ENCODE results near the gene ZNF764. TPM values are rescaled to one million over a fixed set of nuclear protein-coding genes. Genes with fewer than 3 reads are reported as not detected.

The ZNF764 gene
- total RNA-seq, 1 experiment from 2014 or later = 9.1 TPM

- POLR2A ChIA-PET = no interaction called here
- Histone ChIP-seq H3K79me2 (ENCODE audit: insufficient read depth, low read length) (no peaks in the 10 kb centered on the region), H3K4me1 (ENCODE audit: control insufficient read depth in 1 of 2, insufficient read depth in 2 of 2, low read length in 2 of 2) (no peaks in the 10 kb centered on the region), H2AFZ (ENCODE audit: low read depth, low read length, poor library complexity, severe bottlenecking) (no peak overlapping the region), H3K9ac (ENCODE audit: low read length) (no peak overlapping the region), H4K20me1 (ENCODE audit: insufficient read depth) (no peaks in the 10 kb centered on the region), H3K9me2 (ENCODE audit: insufficient read depth) (no peaks in the 10 kb centered on the region), H3K27me3 (ENCODE audit: insufficient read depth, low read length) (no peaks in the 10 kb centered on the region), H3K36me3 (ENCODE audit: control insufficient read depth in 1 of 2, insufficient read depth in 2 of 2, low read length in 2 of 2) (no peaks in the 10 kb centered on the region), H3K4me3 (replicated peaks in 1 of 2; ENCODE audit: low read depth in 1 of 2, low read length in 2 of 2) (no peak overlapping the region), H3K9me3 (ENCODE audit: control insufficient read depth in 1 of 2, insufficient read depth in 1 of 2, low read depth in 1 of 2, low read length in 2 of 2) (no peaks in the 10 kb centered on the region), H3K4me2 (ENCODE audit: low read length) (no peak overlapping the region), H3K27ac (ENCODE audit: low read depth, low read length) (no peak overlapping the region)
- no TSS peak for BruUV-seq (replicated peaks)
- RAD21 ChIA-PET (ENCODE audit: low non-redundant PET in 1 of 2, low total read pairs in 2 of 2, uncharacterized antibody in 2 of 2, unreplicated experiment in 2 of 2) = no interaction called here
- CTCF ChIA-PET = no interaction called here
- ATAC-seq (no peak), DNase-seq (ENCODE audit: low read depth, low spot score) (no peak)
- TF ChIP-seq, protein P1, sequence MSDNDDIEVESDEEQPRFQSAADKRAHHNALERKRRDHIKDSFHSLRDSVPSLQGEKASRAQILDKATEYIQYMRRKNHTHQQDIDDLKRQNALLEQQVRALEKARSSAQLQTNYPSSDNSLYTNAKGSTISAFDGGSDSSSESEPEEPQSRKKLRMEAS (IDR thresholded peaks at IDR 0.05) = no peak
- TF ChIP-seq ZNF274 (IDR thresholded peaks at IDR 0.05; ENCODE audit: low read depth, low read length) (no peak), ZFX (IDR thresholded peaks at IDR 0.05) (no peak), TCF7L2 (IDR thresholded peaks at IDR 0.05; ENCODE audit: borderline replicate concordance, extremely low read depth, insufficient read depth, insufficient read length) (no peak), ZBTB33 (IDR thresholded peaks at IDR 0.05; ENCODE audit: extremely low read depth, insufficient replicate concordance, low read length) (no peak), SP1 (IDR thresholded peaks at IDR 0.05; ENCODE audit: low read depth) (no peak), CEBPB (IDR thresholded peaks at IDR 0.05; ENCODE audit: low read depth) (no peak), EZH2 (IDR thresholded peaks at IDR 0.05) (no peak), EGR1 (IDR thresholded peaks at IDR 0.05; ENCODE audit: low read depth) (no peak)
- TF ChIP-seq, protein P2, sequence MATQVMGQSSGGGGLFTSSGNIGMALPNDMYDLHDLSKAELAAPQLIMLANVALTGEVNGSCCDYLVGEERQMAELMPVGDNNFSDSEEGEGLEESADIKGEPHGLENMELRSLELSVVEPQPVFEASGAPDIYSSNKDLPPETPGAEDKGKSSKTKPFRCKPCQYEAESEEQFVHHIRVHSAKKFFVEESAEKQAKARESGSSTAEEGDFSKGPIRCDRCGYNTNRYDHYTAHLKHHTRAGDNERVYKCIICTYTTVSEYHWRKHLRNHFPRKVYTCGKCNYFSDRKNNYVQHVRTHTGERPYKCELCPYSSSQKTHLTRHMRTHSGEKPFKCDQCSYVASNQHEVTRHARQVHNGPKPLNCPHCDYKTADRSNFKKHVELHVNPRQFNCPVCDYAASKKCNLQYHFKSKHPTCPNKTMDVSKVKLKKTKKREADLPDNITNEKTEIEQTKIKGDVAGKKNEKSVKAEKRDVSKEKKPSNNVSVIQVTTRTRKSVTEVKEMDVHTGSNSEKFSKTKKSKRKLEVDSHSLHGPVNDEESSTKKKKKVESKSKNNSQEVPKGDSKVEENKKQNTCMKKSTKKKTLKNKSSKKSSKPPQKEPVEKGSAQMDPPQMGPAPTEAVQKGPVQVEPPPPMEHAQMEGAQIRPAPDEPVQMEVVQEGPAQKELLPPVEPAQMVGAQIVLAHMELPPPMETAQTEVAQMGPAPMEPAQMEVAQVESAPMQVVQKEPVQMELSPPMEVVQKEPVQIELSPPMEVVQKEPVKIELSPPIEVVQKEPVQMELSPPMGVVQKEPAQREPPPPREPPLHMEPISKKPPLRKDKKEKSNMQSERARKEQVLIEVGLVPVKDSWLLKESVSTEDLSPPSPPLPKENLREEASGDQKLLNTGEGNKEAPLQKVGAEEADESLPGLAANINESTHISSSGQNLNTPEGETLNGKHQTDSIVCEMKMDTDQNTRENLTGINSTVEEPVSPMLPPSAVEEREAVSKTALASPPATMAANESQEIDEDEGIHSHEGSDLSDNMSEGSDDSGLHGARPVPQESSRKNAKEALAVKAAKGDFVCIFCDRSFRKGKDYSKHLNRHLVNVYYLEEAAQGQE (IDR thresholded peaks at IDR 0.05; ENCODE audit: low read depth) = no peak
- intact Hi-C loops (cut with micrococcal nuclease) = no loop called here
Observed at GRCh38 chr16:30588651-30589050, 30.5 kb upstream of the ZNF764 start.

Measured in HCT116 (cell line).